Hematopoietic multipotent progenitor cell treated with erythropoietin and hydrocortisone succinate and interleukin-3 and kit ligand, for 15 days (in vitro differentiated cells): Measurements from ENCODE around the gene VTI1A.

Experiments used
- DNase-seq: peaks from one replicate; pipeline ENCODE4 v3.0.0-alpha.2; 2015; ENCODE audit warnings: low spot score

VTI1A gene

GRCh38 chr10:112756235-112756527 is 309.2 kb downstream of the VTI1A start:
- DNase-seq = no peak

GRCh38 chr10:112758961-112759360 is 311.9 kb downstream of the VTI1A start:
- no peak for DNase-seq

- DNase-seq = no peak
Observed at GRCh38 chr10:112759496-112759895, 312.5 kb downstream of the VTI1A start.

GRCh38 chr10:112761256-112761655 is 314.2 kb downstream of the VTI1A start:
- no peak for DNase-seq

- no peak for DNase-seq
Observed at GRCh38 chr10:112763916-112764520, 317.0 kb downstream of the VTI1A start.

- DNase-seq = no peak
Observed at GRCh38 chr10:112765717-112766235, 318.8 kb downstream of the VTI1A start.

- no peak for DNase-seq
Observed at GRCh38 chr10:112766636-112767035, 319.6 kb downstream of the VTI1A start.

- DNase-seq = no peak
Observed at GRCh38 chr10:112767156-112767555, 320.1 kb downstream of the VTI1A start.

GRCh38 chr10:112768121-112768520 is 321.1 kb downstream of the VTI1A start:
- no peak for DNase-seq

GRCh38 chr10:112769081-112769480 is 322.1 kb downstream of the VTI1A start:
- no peak for DNase-seq

- DNase-seq = no peak
Observed at GRCh38 chr10:112769611-112770370, 322.8 kb downstream of the VTI1A start.

- DNase-seq = no peak
Observed at GRCh38 chr10:112771733-112772132, 324.7 kb downstream of the VTI1A start.

GRCh38 chr10:112773783-112774182 is 326.8 kb downstream of the VTI1A start:
- no peak for DNase-seq

GRCh38 chr10:112774210-112774609 is 327.2 kb downstream of the VTI1A start:
- DNase-seq = no peak

- DNase-seq = no peak
Observed at GRCh38 chr10:112774798-112775197, 327.8 kb downstream of the VTI1A start.

- no peak for DNase-seq
Observed at GRCh38 chr10:112775381-112775780, 328.4 kb downstream of the VTI1A start.

- DNase-seq = no peak
Observed at GRCh38 chr10:112775892-112776674, 329.1 kb downstream of the VTI1A start.

- no peak for DNase-seq
Observed at GRCh38 chr10:112778579-112778978, 331.6 kb downstream of the VTI1A start.

GRCh38 chr10:112779025-112779770 is 332.2 kb downstream of the VTI1A start:
- no peak for DNase-seq

- DNase-seq = no peak
Observed at GRCh38 chr10:112782200-112782907, 335.3 kb downstream of the VTI1A start.

- DNase-seq = no peak
Observed at GRCh38 chr10:112783351-112784021, 336.5 kb downstream of the VTI1A start.
